ENCODE measurements around the gene ADAM17. TPM values are rescaled to one million over a fixed set of nuclear protein-coding genes. Genes with fewer than 3 reads are reported as not detected.

Gene ADAM17
- total RNA-seq, 1 donor from 2014 or later: 13.7 TPM

- no peak for DNase-seq
- intact Hi-C loops (cut with micrococcal nuclease): no loop called here
- ATAC-seq: no peak
These were observed 72.5 kb downstream of the ADAM17 start for GRCh38 chr2:9483107-9483506.

- ATAC-seq (no peak), DNase-seq (no peak)
- intact Hi-C loops (cut with micrococcal nuclease): no loop called here
These were observed 75.5 kb downstream of the ADAM17 start for GRCh38 chr2:9480157-9480556.

DNA sequence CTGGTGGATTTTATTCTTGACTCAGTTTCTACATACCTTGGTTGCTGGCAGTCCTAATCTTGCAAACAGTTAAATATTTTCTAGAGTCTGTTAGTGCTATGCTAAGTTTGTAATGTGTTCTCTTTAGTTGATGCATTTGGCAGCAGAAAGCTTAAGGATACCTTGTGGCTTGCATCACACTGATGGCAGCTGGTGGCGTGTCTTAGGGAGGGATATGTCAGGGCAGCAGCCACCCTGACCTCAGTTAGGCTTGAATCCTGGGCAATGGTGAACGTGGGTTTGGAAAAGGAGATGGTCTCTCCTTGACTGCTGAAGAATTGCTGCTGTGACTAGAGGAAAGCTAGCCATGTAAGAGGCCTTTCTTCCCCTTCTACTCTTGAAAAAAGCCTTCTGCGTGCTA, 77.1 kb downstream of the ADAM17 start:
- no peak for DNase-seq
- no peak for ATAC-seq
- intact Hi-C loops (cut with micrococcal nuclease): no loop called here

- DNase-seq (no peak), ATAC-seq (no peak)
- intact Hi-C loops (cut with micrococcal nuclease): no loop called here
These were observed 77.7 kb downstream of the ADAM17 start for GRCh38 chr2:9477914-9478313.

- ATAC-seq: peak; percentile 93
- peak; percentile 87 for DNase-seq
- intact Hi-C loops (cut with micrococcal nuclease): no loop called here
These were observed 81.1 kb downstream of the ADAM17 start, which contains the start of gene IAH1 for GRCh38 chr2:9474361-9475057. Gene IAH1 (plus strand): TSS chr2:9474551. CDS start chr2:9474567, 16 bp downstream.

DNA sequence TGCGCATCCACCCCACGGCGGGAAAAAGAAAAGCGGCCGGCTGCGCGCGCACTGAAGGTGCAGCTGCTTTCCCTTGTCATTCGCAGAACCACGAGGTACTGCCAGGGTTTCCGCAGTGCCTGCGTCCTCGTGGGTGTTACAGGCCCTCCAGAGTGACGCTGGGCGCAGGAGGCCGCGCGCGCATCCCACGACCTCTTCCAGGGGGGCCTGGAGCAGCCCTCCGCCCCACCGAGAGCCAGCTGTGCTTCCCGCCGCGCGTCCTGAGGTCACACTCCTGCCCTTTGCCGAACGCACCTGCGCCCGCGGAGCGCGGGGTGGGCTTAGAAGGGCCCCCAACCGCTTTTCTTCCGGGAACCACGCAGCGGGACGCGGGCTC, 81.7 kb downstream of the ADAM17 start:
- intact Hi-C loops (cut with micrococcal nuclease): no loop called here
- DNase-seq: peak; percentile 69
- ATAC-seq: peak; percentile 53

- ATAC-seq (peak; percentile 1), DNase-seq (no peak)
- intact Hi-C loops (cut with micrococcal nuclease): no loop called here
These were observed 82.2 kb downstream of the ADAM17 start for GRCh38 chr2:9473308-9473984.

DNA sequence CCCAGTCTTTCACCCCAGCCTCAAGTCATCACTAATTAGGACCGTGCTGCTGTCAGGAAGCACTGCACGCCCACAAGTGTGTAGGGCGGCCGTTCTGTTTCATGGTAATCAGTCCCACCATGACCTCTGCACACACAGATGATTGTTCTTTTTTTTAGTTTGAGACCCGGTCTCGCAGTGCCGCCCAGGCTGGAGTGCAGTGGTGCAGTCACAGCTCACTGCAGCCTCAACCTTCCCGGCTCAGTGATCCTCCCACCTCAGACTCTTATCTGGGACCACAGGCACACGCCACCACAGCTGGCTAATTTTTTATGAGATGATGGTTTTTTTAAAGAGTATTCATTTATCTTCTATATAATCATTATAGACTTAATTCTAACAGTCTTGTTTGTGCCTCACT, 83.1 kb downstream of the ADAM17 start:
- intact Hi-C loops (cut with micrococcal nuclease): no loop called here
- DNase-seq (no peak), ATAC-seq (no peak)

GRCh38 chr2:9471206-9471605, 84.4 kb downstream of the ADAM17 start:
- DNase-seq (no peak), ATAC-seq (no peak)
- intact Hi-C loops (cut with micrococcal nuclease): no loop called here

- intact Hi-C loops (cut with micrococcal nuclease): no loop called here
- DNase-seq: no peak
- no peak for ATAC-seq
These were observed 87.9 kb downstream of the ADAM17 start for GRCh38 chr2:9467687-9468086.

- no peak for DNase-seq
- ATAC-seq: no peak
- intact Hi-C loops (cut with micrococcal nuclease): no loop called here
These were observed 89.4 kb downstream of the ADAM17 start for GRCh38 chr2:9466147-9466683.

GRCh38 chr2:9465170-9465569, 90.5 kb downstream of the ADAM17 start:
- intact Hi-C loops (cut with micrococcal nuclease): no loop called here
- DNase-seq: no peak

GRCh38 chr2:9463698-9464034, 92.0 kb downstream of the ADAM17 start:
- ATAC-seq: no peak
- intact Hi-C loops (cut with micrococcal nuclease): no loop called here

More at GRCh38 chr2:9465170-9465569, 90.5 kb downstream of the ADAM17 start:
- ATAC-seq: no peak

DNA sequence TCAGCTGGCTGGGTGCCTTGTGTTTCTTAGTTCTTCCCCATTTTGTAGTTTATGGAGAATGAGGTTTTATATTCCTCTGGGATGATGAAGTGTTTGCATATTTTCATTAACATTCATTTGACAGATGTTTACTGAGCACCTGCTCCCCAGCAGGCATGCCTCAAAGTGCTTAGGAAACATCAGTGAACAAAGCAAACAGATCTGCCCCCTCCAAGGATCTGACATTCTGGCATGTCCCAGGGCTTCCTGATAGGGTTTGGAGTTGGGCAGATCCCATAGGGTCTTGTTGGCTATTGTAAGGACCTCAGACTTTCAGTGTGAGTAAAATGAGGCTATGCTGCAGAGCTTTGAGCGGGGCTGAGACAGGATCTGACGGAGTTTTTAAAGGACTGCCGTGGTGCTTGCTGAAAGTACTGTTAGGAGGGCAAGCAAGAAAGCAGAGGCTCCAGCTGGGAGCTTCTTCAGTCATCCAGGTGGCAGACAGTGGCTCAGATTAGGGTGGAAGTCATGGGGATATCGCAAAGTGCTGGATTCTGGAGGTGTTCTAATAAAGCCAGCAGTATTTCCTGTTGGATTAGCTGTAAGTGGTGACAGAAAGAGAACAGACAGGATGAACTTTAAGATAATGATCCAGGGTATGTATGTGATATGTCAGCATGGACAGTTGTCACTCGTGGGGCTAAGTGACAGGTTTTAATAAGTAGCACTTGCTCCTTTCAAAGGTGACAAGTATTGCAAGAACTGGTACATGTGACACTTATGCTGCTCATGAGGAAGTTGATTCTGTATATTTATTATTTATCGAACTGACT, 92.5 kb downstream of the ADAM17 start:
- intact Hi-C loops (cut with micrococcal nuclease): no loop called here
- no peak for ATAC-seq

More at GRCh38 chr2:9463698-9464034, 92.0 kb downstream of the ADAM17 start:
- DNase-seq: no peak

GRCh38 chr2:9462313-9462712, 93.3 kb downstream of the ADAM17 start:
- intact Hi-C loops (cut with micrococcal nuclease): no loop called here
- ATAC-seq: no peak
- DNase-seq: no peak

More for the DNA sequence above, 92.5 kb downstream of the ADAM17 start:
- DNase-seq: no peak

DNA sequence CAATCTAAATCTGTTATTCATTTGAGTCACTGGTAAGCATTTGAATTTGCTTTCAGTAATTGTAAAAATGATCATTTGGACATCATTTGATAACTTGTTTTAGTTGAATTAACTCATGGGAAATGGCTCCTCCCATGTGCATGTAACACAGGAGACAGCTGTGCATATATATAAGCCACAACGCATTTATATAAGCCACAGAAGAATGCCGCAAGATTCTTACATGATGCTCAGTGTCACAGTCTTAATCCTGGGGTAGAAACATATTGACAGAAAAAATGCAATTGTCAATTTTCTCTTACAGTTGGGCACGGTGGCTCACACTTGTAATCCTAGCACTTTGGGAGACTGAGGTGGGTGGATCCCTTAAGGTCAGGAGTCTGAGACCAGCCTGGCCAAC, 94.6 kb downstream of the ADAM17 start:
- no peak for DNase-seq
- no peak for ATAC-seq
- intact Hi-C loops (cut with micrococcal nuclease): no loop called here

DNA sequence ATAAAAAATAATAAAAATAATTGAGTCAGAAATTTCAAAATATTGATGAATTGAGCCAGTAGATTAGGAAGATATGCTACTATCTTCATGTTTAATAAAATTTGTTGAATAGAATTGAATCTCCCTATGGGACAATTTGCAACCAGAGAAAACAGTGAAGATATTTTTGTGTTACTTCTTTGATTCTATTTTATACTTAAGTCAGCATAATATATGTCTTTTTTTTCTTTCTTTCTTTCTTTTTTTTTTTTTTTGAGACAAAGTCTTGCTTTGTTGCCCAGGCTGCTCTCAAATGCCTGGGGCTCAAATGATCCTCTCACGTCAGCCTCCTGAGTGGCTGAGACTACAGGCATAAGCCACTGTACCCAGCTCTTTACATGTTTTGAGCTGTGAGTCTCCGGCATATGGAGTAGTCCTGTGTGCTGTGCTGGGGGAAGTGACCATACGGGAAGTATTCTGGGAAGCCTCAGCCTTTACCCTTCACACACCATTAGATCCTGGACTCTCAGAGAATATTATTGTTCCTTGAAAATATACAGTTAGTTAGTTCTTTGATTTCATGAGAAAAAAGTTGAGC, 95.1 kb downstream of the ADAM17 start:
- intact Hi-C loops (cut with micrococcal nuclease): no loop called here
- no peak for DNase-seq
- no peak for ATAC-seq

DNA sequence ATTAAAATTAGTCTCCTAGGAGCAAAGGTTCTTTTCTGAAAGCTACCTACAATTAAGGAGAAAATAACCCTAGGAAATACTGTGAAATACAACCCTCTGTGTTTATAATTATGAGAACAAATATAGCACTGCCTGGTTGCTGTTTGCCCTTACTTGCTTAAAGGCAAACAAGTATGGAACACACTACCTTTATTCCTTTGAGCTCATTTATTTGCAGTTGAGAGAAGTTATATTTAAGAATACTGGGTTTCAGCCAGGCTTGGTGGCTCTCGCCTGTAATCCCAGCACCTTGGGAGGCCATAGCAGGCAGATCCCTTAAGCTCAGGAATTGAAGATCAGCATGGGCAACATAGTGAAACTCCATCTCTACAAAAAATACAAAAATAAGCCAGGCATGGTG, 104.4 kb downstream of the ADAM17 start:
- no peak for ATAC-seq
- no peak for DNase-seq
- intact Hi-C loops (cut with micrococcal nuclease): no loop called here

- intact Hi-C loops (cut with micrococcal nuclease): no loop called here
- DNase-seq (no peak), ATAC-seq (no peak)
These were observed 110.5 kb downstream of the ADAM17 start for GRCh38 chr2:9445089-9445488.

DNA sequence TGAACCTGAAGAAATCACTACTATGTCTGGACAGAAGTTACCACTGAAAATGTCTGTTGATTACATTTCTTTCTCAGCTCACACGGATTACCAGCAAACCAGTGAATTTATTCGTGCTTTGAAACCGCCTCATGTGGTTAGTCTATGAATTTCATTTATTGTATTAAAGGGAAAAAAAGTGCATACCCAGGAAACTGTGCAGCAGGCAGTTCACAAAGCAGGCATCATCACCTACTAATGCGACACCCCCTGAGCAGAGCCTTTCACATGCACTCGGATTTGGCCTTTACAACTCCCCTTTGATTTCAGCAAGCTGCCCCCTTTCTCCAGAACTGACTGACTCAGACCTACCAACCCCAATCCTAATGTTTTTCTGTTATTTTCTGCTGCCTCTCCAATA, 112.1 kb downstream of the ADAM17 start:
- no peak for DNase-seq
- intact Hi-C loops (cut with micrococcal nuclease): no loop called here
- ATAC-seq: no peak

Data from left ventricle myocardium superior (tissue), 1 donor.